GM10266 (cell line): Measurements from ENCODE around the gene IRGC.

ENCODE experiments used
- DNase-seq: peaks from one replicate; pipeline ENCODE4 v3.0.0; 2012; ENCODE audit errors: extremely low spot score
- TF ChIP-seq, protein P1 (sequence below): IDR thresholded peaks from 2 replicates; pipeline ENCODE4 v1.5.1; 2012; ENCODE audit warnings: mild to moderate bottlenecking, low read depth; ENCODE audit not compliant: control insufficient read depth, insufficient read depth; ENCODE audit errors: missing control alignments

The IRGC gene

DNA sequence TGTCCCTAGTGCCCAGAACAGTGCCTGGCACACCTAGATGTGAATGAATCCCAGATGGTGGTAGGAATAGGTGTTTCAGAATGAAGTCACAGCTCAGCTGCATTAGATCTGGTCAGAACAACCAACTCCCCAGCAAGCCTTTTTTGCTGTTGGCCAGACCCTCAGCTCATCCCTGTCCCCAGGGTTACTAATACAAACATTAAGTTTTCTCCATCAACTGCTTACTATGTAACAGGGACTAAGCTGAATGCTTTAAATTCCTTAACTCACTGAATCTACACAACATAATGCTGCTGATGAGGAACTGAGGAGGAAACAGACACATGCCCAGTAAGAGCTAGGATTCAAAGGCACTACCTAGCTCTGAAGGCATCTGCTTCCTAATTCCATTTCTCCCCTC lies 20.1 kb downstream of the IRGC start:
- TF ChIP-seq, protein P1, sequence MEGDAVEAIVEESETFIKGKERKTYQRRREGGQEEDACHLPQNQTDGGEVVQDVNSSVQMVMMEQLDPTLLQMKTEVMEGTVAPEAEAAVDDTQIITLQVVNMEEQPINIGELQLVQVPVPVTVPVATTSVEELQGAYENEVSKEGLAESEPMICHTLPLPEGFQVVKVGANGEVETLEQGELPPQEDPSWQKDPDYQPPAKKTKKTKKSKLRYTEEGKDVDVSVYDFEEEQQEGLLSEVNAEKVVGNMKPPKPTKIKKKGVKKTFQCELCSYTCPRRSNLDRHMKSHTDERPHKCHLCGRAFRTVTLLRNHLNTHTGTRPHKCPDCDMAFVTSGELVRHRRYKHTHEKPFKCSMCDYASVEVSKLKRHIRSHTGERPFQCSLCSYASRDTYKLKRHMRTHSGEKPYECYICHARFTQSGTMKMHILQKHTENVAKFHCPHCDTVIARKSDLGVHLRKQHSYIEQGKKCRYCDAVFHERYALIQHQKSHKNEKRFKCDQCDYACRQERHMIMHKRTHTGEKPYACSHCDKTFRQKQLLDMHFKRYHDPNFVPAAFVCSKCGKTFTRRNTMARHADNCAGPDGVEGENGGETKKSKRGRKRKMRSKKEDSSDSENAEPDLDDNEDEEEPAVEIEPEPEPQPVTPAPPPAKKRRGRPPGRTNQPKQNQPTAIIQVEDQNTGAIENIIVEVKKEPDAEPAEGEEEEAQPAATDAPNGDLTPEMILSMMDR, result no peak
- no peak for DNase-seq

DNA sequence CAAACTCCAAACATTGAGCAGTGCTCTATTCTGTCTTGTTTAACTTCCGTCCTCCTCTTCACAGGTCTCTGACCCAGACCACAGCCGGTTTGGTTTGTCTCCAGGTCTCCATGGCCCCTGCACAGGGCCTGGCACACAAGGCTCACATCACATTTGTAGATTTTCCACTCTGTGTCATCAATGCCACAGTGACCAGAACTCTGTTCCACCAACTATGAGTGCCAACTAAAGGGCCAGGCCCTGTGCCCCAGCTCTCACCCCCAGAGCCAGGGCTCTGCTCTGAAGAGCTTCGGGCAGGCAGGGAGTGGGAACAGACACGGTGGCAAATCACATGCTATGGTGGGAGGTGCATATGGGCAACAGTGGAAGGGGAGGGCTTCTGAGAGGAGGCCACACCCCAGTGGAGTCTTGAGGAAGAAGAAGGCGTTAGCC lies 22.9 kb downstream of the IRGC start:
- no peak for DNase-seq
- TF ChIP-seq, protein P1, result no peak

DNA sequence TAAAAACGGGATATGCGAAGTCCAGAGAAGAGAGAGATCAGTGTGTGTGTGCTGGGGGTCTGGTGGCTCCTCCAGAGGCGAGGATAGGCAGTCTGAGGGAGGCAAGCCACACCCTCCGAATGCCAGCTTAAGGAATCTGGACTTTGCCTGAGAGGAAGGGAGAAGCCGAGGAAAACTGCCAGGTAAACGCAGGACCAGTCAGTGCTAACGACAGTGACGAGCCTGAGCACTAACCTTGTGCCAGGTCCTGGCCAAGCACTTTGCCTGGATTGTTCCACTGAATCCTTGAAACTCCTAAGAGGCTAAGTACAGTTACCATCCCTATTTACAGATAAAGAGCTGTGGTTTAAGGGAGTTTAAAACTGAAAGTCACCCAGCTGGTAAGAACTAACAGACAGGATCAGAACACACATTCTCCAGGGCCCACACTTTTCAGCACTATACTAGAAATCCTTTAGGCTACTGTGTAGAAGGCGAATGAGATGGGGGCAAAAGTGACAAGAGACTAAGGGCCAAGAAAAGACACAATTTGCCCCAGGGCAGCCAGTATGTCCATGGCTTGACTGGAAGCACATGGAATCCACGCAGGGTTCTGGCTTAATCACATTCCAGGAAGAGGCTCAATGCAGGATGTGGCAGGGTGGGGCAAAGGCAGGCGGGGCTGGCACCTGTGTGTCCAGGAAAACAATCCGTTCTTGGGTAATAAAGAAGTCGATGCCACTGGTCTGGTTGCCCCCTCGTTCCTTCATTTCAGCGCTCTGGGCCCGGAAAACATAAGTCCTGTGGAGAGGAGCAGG lies 23.8 kb downstream of the IRGC start:
- DNase-seq, result no peak
- TF ChIP-seq, protein P1, result no peak

DNA sequence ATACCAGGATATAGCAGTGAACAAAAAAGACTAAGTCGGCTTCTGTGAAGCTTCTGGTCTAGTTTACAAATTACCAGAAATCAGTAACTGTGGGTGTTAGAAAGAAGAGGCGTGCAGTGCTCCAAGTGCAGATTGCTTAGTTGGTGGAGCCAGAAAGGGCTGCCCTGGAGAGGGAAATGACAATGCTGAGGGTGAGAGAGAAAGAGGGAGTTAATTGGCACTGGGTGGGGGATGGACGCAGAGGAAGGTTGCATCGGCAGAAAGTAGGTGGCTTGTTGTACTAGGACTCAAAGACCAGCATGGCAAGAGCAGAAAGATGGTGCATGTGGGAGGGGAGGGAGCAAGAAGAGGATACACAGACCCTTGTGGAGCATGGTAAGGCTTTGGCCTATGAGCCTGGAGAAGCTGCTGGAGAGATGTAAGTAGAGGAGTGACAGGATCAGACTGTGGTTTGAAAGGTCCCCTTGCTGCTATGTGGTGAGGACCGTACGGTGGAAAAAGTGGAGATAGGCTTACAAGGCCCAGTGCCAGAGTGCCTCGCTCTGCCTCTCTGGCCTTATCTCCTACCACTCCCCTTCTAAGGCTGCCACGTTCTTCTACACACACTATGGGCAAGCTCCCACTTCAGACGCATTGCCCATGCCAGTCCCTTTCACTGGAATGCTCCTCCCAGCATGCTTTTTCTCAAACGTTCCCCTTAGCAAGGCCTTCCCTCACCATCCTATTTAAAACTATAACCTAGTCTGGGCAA lies 25.4 kb downstream of the IRGC start:
- no peak for DNase-seq
- TF ChIP-seq, protein P1, result no peak

DNA sequence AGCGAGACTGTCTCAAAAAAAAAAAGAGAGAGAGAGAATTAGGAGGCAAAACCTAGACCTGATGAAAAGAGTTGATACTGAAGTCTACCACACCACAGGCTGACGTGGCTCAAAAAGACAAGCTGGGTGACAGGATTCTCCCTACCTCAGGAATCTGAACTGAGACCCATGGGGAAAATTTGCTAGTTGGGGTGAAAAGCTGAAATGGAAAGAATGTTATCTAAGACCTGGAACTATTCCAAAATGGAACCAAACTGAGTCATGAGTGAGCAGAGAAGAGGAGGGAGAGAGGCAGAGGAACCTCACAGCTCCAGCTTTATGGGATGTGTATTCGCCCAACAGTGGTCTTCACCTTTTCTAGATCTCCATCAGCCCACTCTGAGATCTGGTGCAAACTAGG lies 27.2 kb downstream of the IRGC start:
- TF ChIP-seq, protein P1, result no peak
- DNase-seq, result no peak

DNA sequence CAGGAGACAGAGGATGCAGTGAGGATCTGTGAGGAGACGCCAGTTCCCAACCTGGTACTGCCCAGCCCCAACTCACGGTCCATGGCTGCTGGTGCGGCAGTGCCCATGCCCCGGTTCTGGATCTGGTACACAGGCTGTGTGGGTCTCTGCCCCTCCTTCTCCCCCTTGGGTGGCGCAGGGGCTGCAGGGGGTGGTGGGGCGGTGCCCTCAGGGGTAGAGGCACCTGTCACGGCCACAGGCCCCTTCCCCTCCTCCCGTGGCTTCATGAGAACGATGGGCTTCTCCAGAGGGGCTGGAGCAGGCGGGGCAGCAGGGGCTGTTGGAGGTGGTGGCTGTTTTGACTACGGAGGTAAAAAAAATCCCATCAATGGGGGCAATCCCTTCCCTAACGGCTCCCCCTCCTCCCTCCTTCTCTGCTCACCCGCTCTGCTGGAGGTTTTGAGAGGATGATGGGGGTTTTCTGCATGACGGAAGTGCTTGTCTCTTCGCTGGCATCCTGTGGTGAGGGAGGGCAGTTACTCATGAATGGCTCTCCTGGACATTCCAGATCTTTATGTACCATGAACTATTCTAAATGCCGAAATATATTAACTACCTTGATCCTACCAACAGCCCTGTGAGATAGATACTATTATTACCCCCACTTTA lies 31.8 kb downstream of the IRGC start:
- TF ChIP-seq, protein P1, result no peak
- no peak for DNase-seq
